ENCODE results near the gene MARF1.

MARF1 gene

GRCh38 chr16:15643946-15644250, 944 bp upstream of the MARF1 start:
- H3K79me2 ChIP-seq (ENCODE audit: control insufficient read depth, insufficient read depth, low read length, poor library complexity) = peaks cover 5% of the 10 kb centered on the region
- no peak overlapping the region for H4K91ac ChIP-seq (ENCODE audit: low read depth, low read length)
- H3K36me3 ChIP-seq (ENCODE audit: control insufficient read depth in 1 of 2, insufficient read depth in 2 of 2, low read length in 2 of 2) = peaks cover 0 to 2% of the 10 kb centered on the region in 2 experiments
- no peak overlapping the region for H2AFZ ChIP-seq (ENCODE audit: insufficient read depth, low read length, poor library complexity)
- no peak overlapping the region for H3K23ac ChIP-seq (ENCODE audit: low read length)
- H3K9ac ChIP-seq (ENCODE audit: low read length) = no peak overlapping the region
- H4K8ac ChIP-seq (ENCODE audit: low read depth, low read length) = peak overlapping the region; percentile 95
- H3K27me3 ChIP-seq (ENCODE audit: insufficient read depth, low read length) = no peaks in the 10 kb centered on the region
- H3K18ac ChIP-seq (ENCODE audit: low read length) = no peak overlapping the region
- H3K79me1 ChIP-seq (ENCODE audit: low read length) = peaks cover 6% of the 10 kb centered on the region
- no peak overlapping the region for H3K14ac ChIP-seq (ENCODE audit: low read length)
- no peak overlapping the region for H3K4me3 ChIP-seq (ENCODE audit: low read depth, low read length)
- no peak overlapping the region for H2AK5ac ChIP-seq (ENCODE audit: low read length)
- no peak overlapping the region for H2BK120ac ChIP-seq (ENCODE audit: insufficient read depth, low read length, poor library complexity)
- H3K4ac ChIP-seq (ENCODE audit: low read depth, low read length) = no peak overlapping the region
- H2BK12ac ChIP-seq (ENCODE audit: low read length) = no peak overlapping the region
- no peak overlapping the region for H3K27ac ChIP-seq (ENCODE audit: low read depth, low read length)
- peak overlapping the region; percentile 68 for H3K4me2 ChIP-seq (ENCODE audit: low read length)
- no peak for DNase-seq
- no CpG with 5 or more reads among the region's 4 CpGs for whole genome bisulfite sequencing (ENCODE audit: extremely low coverage, insufficient coverage, insufficient read length)
- H3K4me1 ChIP-seq (ENCODE audit: control insufficient read depth in 1 of 2, insufficient read depth in 2 of 2, low read length in 2 of 2) = peaks cover 4% of the 10 kb centered on the region in 2 experiments
- no peak overlapping the region for H4K12ac ChIP-seq (ENCODE audit: low read depth, low read length)
- no peaks in the 10 kb centered on the region for H3K9me3 ChIP-seq (ENCODE audit: insufficient read depth, low read depth, low read length)
- no peak overlapping the region for H2BK5ac ChIP-seq (ENCODE audit: low read depth, low read length, poor library complexity)

GRCh38 chr16:15642557-15643047, 352 bp downstream of the MARF1 start:
- Histone ChIP-seq H4K12ac (ENCODE audit: low read depth, low read length) (peak overlapping the region; percentile 82), H3K79me1 (ENCODE audit: low read length) (peaks cover 6% of the 10 kb centered on the region), H3K23ac (ENCODE audit: low read length) (no peak overlapping the region), H3K36me3 (ENCODE audit: control insufficient read depth in 1 of 2, insufficient read depth in 2 of 2, low read length in 2 of 2) (peaks cover 7 to 12% of the 10 kb centered on the region in 2 experiments), H2AFZ (ENCODE audit: insufficient read depth, low read length, poor library complexity) (peak overlapping the region; percentile 83), H3K18ac (ENCODE audit: low read length) (peak overlapping the region; percentile 91), H3K9ac (ENCODE audit: low read length) (peak overlapping the region; percentile 93), H3K14ac (ENCODE audit: low read length) (peak overlapping the region; percentile 89), H3K4me2 (ENCODE audit: low read length) (peak overlapping the region; percentile 83), H3K4me1 (ENCODE audit: control insufficient read depth in 1 of 2, insufficient read depth in 2 of 2, low read length in 2 of 2) (peaks cover 4% of the 10 kb centered on the region in 2 experiments), H2BK5ac (ENCODE audit: low read depth, low read length, poor library complexity) (peak overlapping the region; percentile 87), H3K9me3 (ENCODE audit: insufficient read depth, low read depth, low read length) (no peaks in the 10 kb centered on the region), H3K4ac (ENCODE audit: low read depth, low read length) (peak overlapping the region; percentile 80), H4K91ac (ENCODE audit: low read depth, low read length) (peak overlapping the region; percentile 87), H2BK12ac (ENCODE audit: low read length) (no peak overlapping the region), H3K4me3 (ENCODE audit: low read depth, low read length) (peak overlapping the region; percentile 98), H3K27ac (ENCODE audit: low read depth, low read length) (peak overlapping the region; percentile 92), H3K79me2 (ENCODE audit: control insufficient read depth, insufficient read depth, low read length, poor library complexity) (peaks cover 5% of the 10 kb centered on the region), H2BK120ac (ENCODE audit: insufficient read depth, low read length, poor library complexity) (peak overlapping the region; percentile 64), H2AK5ac (ENCODE audit: low read length) (peak overlapping the region; percentile 18), H3K27me3 (ENCODE audit: insufficient read depth, low read length) (no peaks in the 10 kb centered on the region), H4K8ac (ENCODE audit: low read depth, low read length) (peak overlapping the region; percentile 96)
- DNase-seq = peak; percentile 73 to 75
- WGBS (ENCODE audit: extremely low coverage, insufficient coverage, insufficient read length) = no CpG with 5 or more reads among the region's 23 CpGs

- H3K4ac ChIP-seq (ENCODE audit: low read depth, low read length) = peak overlapping the region; percentile 82
- peak overlapping the region; percentile 93 for H3K9ac ChIP-seq (ENCODE audit: low read length)
- peak overlapping the region; percentile 83 for H2AFZ ChIP-seq (ENCODE audit: insufficient read depth, low read length, poor library complexity)
- no peak overlapping the region for H2BK120ac ChIP-seq (ENCODE audit: insufficient read depth, low read length, poor library complexity)
- peak overlapping the region; percentile 40 for H4K12ac ChIP-seq (ENCODE audit: low read depth, low read length)
- no peak overlapping the region for H4K91ac ChIP-seq (ENCODE audit: low read depth, low read length)
- no peak overlapping the region for H2BK12ac ChIP-seq (ENCODE audit: low read length)
- no peaks in the 10 kb centered on the region for H3K9me3 ChIP-seq (ENCODE audit: insufficient read depth, low read depth, low read length)
- no peaks in the 10 kb centered on the region for H3K27me3 ChIP-seq (ENCODE audit: insufficient read depth, low read length)
- no peak overlapping the region for H3K23ac ChIP-seq (ENCODE audit: low read length)
- no peak overlapping the region for H4K8ac ChIP-seq (ENCODE audit: low read depth, low read length)
- H2AK5ac ChIP-seq (ENCODE audit: low read length) = peak overlapping the region; percentile 79
- H3K79me2 ChIP-seq (ENCODE audit: control insufficient read depth, insufficient read depth, low read length, poor library complexity) = peaks cover 5% of the 10 kb centered on the region
- H3K18ac ChIP-seq (ENCODE audit: low read length) = no peak overlapping the region
- H3K79me1 ChIP-seq (ENCODE audit: low read length) = peaks cover 6% of the 10 kb centered on the region
- no peak overlapping the region for H2BK5ac ChIP-seq (ENCODE audit: low read depth, low read length, poor library complexity)
- DNase-seq = no peak
- H3K4me3 ChIP-seq (ENCODE audit: low read depth, low read length) = peak overlapping the region; percentile 98
- H3K27ac ChIP-seq (ENCODE audit: low read depth, low read length) = peak overlapping the region; percentile 92
- WGBS (ENCODE audit: extremely low coverage, insufficient coverage, insufficient read length) = no CpG with 5 or more reads among the region's 15 CpGs
- peaks cover 4% of the 10 kb centered on the region in 2 experiments for H3K4me1 ChIP-seq (ENCODE audit: control insufficient read depth in 1 of 2, insufficient read depth in 2 of 2, low read length in 2 of 2)
- H3K4me2 ChIP-seq (ENCODE audit: low read length) = peak overlapping the region; percentile 83
- H3K14ac ChIP-seq (ENCODE audit: low read length) = no peak overlapping the region
- H3K36me3 ChIP-seq (ENCODE audit: control insufficient read depth in 1 of 2, insufficient read depth in 2 of 2, low read length in 2 of 2) = peaks cover 9 to 18% of the 10 kb centered on the region in 2 experiments
Observed at GRCh38 chr16:15641753-15642556, 999 bp downstream of the MARF1 start.

GRCh38 chr16:15640966-15641365, 2.0 kb downstream of the MARF1 start:
- Histone ChIP-seq H4K12ac (ENCODE audit: low read depth, low read length) (no peak overlapping the region), H2AFZ (ENCODE audit: insufficient read depth, low read length, poor library complexity) (no peak overlapping the region), H3K23ac (ENCODE audit: low read length) (no peak overlapping the region), H3K4me3 (ENCODE audit: low read depth, low read length) (no peak overlapping the region), H2AK5ac (ENCODE audit: low read length) (no peak overlapping the region), H3K27ac (ENCODE audit: low read depth, low read length) (no peak overlapping the region), H3K9ac (ENCODE audit: low read length) (no peak overlapping the region), H3K79me2 (ENCODE audit: control insufficient read depth, insufficient read depth, low read length, poor library complexity) (peaks cover 5% of the 10 kb centered on the region), H3K36me3 (ENCODE audit: control insufficient read depth in 1 of 2, insufficient read depth in 2 of 2, low read length in 2 of 2) (peaks cover 10 to 23% of the 10 kb centered on the region in 2 experiments), H3K4me2 (ENCODE audit: low read length) (no peak overlapping the region), H3K4me1 (ENCODE audit: control insufficient read depth in 1 of 2, insufficient read depth in 2 of 2, low read length in 2 of 2) (peaks cover 4% of the 10 kb centered on the region in 2 experiments), H2BK12ac (ENCODE audit: low read length) (no peak overlapping the region), H4K91ac (ENCODE audit: low read depth, low read length) (no peak overlapping the region), H3K27me3 (ENCODE audit: insufficient read depth, low read length) (no peaks in the 10 kb centered on the region), H3K4ac (ENCODE audit: low read depth, low read length) (no peak overlapping the region), H3K9me3 (ENCODE audit: insufficient read depth, low read depth, low read length) (no peaks in the 10 kb centered on the region), H2BK5ac (ENCODE audit: low read depth, low read length, poor library complexity) (no peak overlapping the region), H4K8ac (ENCODE audit: low read depth, low read length) (no peak overlapping the region), H3K18ac (ENCODE audit: low read length) (no peak overlapping the region), H2BK120ac (ENCODE audit: insufficient read depth, low read length, poor library complexity) (no peak overlapping the region), H3K14ac (ENCODE audit: low read length) (no peak overlapping the region), H3K79me1 (ENCODE audit: low read length) (peaks cover 6% of the 10 kb centered on the region)
- WGBS (ENCODE audit: extremely low coverage, insufficient coverage, insufficient read length) = no CpG with 5 or more reads among the region's 4 CpGs
- no peak for DNase-seq

All from trophoblast cell (in vitro differentiated cells and primary cell).